Vagina (tissue), 1 donor: ENCODE data around the gene KRTAP19-5. TPM values are rescaled to one million over a fixed set of nuclear protein-coding genes. Genes with fewer than 3 reads are reported as not detected.

Experiments
- small RNA-seq: library from RNA; depleted of rRNA; stranded (forward); fragments of <200 nt; gene quantifications from one replicate; pipeline ENCODE3, GENCODE V24; 2016
- total RNA-seq: library from RNA; depleted of rRNA; stranded (reverse); fragments of >200 nt; gene quantifications from one replicate; pipeline ENCODE4 v1.2.3, GENCODE V29; 2016

Gene KRTAP19-5
- total RNA-seq, 1 donor from 2014 or later: not detected

Small RNAs within 50 kb of the gene (small RNA-seq; reads per million reads assigned to genes)
- gene AP000567.1 (not detected), gene KRTAP19-10P (not detected), gene KRTAP19-11P (not detected), gene KRTAP19-9P (not detected)

Other genes starting within 250 kb of the KRTAP19-5 start
- gene KRTAP24-1, start 219.2 kb downstream of the KRTAP19-5 start, total RNA-seq: not detected
- not detected for gene KRTAP25-1, start 212.6 kb downstream of the KRTAP19-5 start, total RNA-seq
- not detected for gene KRTAP26-1, start 181.8 kb downstream of the KRTAP19-5 start, total RNA-seq
- gene KRTAP27-1, start 164.4 kb downstream of the KRTAP19-5 start, total RNA-seq: not detected
- gene KRTAP23-1, start 153.5 kb downstream of the KRTAP19-5 start, total RNA-seq: not detected
- not detected for gene KRTAP13-2, start 129.9 kb downstream of the KRTAP19-5 start, total RNA-seq
- gene KRTAP13-1, start 106.1 kb downstream of the KRTAP19-5 start, total RNA-seq: not detected
- not detected for gene KRTAP13-3, start 76.2 kb downstream of the KRTAP19-5 start, total RNA-seq
- not detected for gene KRTAP13-4, start 71.9 kb downstream of the KRTAP19-5 start, total RNA-seq
- gene KRTAP15-1, start 61.9 kb downstream of the KRTAP19-5 start, total RNA-seq: not detected
- gene KRTAP19-1, start 21.8 kb downstream of the KRTAP19-5 start, total RNA-seq: not detected
- not detected for gene KRTAP19-2, start 14.7 kb downstream of the KRTAP19-5 start, total RNA-seq
- not detected for gene KRTAP19-3, start 10.1 kb downstream of the KRTAP19-5 start, total RNA-seq
- gene KRTAP19-4, start 5.0 kb downstream of the KRTAP19-5 start, total RNA-seq: not detected
- gene KRTAP19-6, start 39.7 kb upstream of the KRTAP19-5 start, total RNA-seq: not detected
- gene KRTAP19-7, start 59.2 kb upstream of the KRTAP19-5 start, total RNA-seq: not detected
- gene KRTAP22-2, start 88.3 kb upstream of the KRTAP19-5 start, total RNA-seq: not detected
- not detected for gene KRTAP6-3, start 90.3 kb upstream of the KRTAP19-5 start, total RNA-seq
- gene KRTAP6-2, start 96.8 kb upstream of the KRTAP19-5 start, total RNA-seq: not detected
- not detected for gene KRTAP22-1, start 98.9 kb upstream of the KRTAP19-5 start, total RNA-seq
- not detected for gene KRTAP6-1, start 111.8 kb upstream of the KRTAP19-5 start, total RNA-seq
- gene KRTAP20-1, start 114.3 kb upstream of the KRTAP19-5 start, total RNA-seq: not detected
- not detected for gene KRTAP20-4, start 118.5 kb upstream of the KRTAP19-5 start, total RNA-seq
- not detected for gene KRTAP20-2, start 133.1 kb upstream of the KRTAP19-5 start, total RNA-seq
- not detected for gene KRTAP20-3, start 140.7 kb upstream of the KRTAP19-5 start, total RNA-seq
- gene KRTAP21-3, start 216.6 kb upstream of the KRTAP19-5 start, total RNA-seq: not detected
- gene KRTAP21-2, start 245.1 kb upstream of the KRTAP19-5 start, total RNA-seq: not detected